Ovary (tissue), 3 donors: Measurements from ENCODE around the gene LMOD1.

ENCODE experiments used
- CTCF ChIP-seq, 3 donors: fragments of 450-650 bp in 2 of 3; fragments of 200-600 bp in 1 of 3; IDR thresholded peaks; one replicate each; pipeline versions ENCODE4 v1.5.1 to v1.8.0; 2016 to 2022; ENCODE audit warnings: antibody characterized with exemption in 3 of 3, mild to moderate bottlenecking in 1 of 3
- EP300 ChIP-seq: sonication (generic); formaldehyde crosslinking; IDR thresholded peaks from one replicate; pipeline ENCODE4 v1.6.1; 2017; ENCODE audit warnings: antibody characterized with exemption
- POLR2A ChIP-seq: fragments of 450-650 bp; IDR thresholded peaks from one replicate; pipeline ENCODE4 v1.6.1; 2017; ENCODE audit warnings: antibody characterized with exemption, mild to moderate bottlenecking, moderate library complexity
- donor health status: DM: no; HTN: no; CAD: no.

GRCh38 chr1:201937624-201938213, 8.6 kb downstream of the LMOD1 start:
- TF ChIP-seq CTCF (IDR thresholded peaks at IDR 0.05) = no peak
- TF ChIP-seq POLR2A = no peak
- TF ChIP-seq EP300 = no peak
